Stimulated activated naive CD4-positive, alpha-beta T cell (primary cell): ENCODE data around the gene GFAP.

Experiments used
- DNase-seq, 6 experiments: peaks; one replicate each; lab custom pipeline; 2025; lab: John Stamatoyannopoulos, UW

GFAP gene

DNA sequence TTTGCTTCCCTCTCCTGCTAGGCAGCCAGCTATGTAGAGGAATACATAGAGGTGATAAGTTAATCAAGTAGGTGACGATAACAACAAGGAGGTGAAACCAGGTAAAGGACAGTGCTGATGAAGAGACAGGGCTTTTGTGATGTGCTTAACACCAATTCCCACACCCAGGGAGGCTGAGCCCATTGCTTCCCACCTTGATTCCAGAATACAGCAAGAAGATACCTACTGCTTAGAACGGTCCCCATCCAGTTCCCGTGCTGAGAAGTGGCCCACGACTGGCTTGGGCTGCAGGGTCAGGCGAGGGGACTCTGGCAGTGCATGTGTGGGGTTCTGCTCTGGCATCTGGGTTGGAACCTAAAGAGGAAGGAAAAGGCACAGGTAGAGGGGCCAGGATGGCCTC is 16.1 kb upstream of the GFAP start:
- DNase-seq: no peak

DNA sequence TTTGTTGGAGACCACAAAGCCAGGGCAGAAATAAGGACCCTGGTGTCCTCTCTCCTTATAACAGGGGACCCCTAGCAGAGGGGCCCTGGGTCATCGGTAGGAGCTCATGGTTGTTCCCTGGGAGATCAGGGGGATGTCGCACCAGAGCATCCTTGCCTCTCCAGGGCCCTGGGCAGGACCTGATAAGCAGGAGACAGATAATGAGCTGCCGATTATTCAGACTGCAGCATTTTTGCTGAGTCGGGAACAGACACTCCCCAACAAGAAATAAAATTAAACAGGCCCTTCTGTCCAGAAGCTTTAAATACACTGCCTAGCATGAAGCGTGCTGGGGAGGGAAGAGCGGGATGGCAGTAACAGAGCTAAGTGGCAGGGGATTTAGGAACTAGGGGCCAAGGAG is 15.4 kb upstream of the GFAP start:
- no peak for DNase-seq

DNA sequence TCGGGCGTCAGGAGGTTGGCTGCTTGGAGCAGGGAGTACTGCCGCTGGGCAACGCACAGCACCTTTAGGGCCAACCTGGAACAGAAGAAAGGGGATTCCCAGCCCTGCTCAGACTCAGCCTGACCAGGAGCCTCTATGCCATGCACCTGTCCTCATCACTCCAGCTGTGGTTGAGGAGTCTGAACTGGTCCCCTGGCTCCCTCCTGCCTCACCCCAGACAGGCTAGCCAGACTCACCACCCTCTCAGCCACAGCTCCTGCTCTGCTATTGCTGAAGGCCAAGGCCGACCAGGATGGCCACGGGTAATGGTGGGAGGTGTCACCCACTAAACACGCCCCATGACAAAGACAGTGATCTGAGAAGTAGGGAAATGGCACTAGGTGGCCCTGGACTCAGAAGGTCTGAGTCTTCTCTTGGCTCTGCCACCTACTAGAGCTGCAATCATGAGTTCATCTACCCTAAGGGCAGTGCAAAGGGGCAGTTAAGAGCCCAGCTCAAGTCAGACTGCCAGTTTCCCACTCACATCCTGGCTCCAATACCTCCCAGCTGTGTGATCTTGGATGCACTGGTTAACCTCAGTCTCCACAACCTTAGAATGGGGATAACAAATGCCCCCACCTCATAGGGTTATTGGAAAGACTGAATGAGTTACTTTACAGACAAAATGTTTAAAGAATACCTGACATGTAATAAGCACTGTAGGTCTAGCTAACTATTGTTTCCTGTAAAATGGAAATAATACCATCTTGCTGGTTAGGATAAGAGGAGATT is 13.8 kb upstream of the GFAP start:
- DNase-seq: no peak

DNA sequence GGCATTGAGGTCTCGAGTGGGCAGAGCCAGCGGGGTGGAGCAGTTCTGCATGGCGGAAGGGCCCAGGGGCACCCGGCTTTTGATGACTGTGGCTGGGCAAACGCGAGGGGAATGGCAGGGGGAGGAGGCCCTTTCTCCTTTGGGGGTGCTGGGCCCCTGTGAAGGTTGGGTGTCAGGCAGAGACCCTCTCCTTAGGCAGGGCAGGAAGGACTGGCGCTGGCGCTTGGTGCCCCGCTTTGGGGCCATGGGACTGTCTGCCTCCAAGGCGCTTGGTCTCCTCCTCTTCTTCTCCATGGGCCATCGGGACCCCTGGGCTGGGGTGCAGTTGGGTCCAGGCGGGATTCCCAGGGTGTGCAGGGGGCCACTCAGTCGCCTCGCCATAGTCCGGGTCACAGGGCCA is 12.8 kb upstream of the GFAP start:
- DNase-seq: no peak

DNA sequence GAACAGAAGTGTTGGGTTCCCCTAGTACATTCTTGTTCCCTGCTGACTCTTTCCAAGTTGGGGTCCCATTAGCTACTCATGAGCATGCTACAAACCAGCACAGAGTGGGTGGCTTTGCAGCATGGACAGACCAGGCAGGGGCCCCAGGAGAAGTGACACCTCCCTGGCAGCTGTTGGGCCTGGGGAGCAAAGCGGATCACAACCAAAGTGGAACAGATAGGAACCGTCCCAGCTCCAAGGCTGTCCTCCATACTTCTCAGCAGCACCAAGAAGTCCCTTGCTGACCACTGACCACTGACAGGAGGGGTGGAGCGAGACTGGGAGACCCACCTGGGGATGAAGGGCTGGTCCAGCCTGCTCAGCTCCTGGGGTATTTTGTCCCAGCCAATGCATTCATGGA is 12.4 kb upstream of the GFAP start:
- DNase-seq: no peak

DNA sequence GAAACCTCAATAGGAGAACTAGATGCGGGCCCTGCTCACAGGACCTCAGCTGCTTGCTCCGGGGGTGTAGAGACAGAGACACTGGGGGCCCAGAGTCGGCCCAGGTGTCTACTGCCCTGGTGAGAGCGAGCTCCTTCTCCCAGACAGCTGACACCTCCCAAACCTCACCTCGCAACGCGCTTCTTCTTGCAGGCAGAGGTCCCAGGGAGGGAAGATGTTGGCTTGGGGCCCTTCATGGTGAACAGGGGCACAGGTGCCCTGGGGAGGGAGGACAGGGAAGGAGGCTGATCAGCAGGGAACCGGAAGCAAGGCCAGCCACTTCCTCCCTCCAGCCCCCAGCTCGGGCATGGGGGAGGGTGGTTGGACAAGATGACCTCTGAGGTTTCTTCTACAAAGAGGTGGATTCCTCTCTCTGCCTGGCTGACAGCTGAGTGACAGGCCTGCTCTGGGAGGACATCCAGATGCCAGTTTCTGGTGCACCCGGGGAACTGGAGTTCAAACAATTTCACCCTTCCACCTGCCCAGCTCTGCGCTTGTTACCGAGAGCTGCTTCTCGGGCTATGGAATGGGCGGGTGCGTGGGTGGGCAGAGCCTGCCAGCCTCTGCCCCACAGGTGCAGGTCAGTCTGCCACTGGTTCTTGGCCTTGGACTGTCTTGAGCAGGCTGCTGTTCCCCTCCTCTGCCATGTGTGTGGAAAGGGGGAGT is 11.7 kb upstream of the GFAP start:
- no peak for DNase-seq

DNA sequence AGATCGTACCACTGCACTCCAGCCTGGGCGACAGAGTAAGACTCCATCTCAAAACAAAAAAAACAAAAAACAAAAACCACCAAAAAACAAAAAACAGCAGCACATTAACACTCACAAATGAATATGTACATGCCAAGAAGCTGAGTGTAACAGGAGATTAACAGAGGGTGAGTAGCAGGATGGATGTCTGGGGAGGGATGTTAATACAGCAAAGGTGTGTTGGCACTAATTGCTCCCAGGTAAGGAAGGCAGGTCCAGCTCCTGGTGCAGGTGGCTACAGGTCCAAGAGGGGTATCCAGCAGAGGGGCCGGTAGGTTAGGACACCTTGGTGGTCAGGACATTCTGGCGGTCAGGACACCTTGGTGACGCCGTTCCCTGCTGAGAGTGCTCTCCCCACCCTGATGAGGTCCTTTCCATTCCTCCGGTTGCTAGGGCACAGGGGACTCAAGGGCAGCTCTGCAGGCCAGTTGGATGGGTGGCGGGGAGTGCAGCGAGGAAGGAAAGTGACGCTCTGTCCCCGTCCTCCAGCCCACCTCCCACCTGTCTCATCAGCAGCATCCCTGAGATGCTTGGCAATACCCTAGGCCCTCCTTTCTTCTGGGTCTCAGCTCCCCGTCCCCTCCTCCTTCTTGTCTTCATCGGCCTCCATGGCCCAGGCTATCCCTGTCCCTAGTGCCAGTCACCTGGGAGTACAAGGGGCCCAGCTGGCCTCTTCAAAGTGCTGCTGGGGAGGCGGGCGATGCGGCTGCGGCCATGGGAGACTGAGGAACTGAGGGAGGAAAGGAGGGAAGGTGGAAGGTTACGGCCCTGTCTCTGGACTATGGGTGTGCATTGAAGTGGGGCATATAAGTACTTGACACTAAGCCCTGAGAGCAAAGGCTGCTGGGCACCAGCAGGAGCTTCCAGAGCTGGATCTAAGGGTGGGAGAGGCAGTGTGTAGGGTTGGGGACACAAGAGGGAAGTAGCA is 10.7 kb upstream of the GFAP start:
- no peak for DNase-seq

DNA sequence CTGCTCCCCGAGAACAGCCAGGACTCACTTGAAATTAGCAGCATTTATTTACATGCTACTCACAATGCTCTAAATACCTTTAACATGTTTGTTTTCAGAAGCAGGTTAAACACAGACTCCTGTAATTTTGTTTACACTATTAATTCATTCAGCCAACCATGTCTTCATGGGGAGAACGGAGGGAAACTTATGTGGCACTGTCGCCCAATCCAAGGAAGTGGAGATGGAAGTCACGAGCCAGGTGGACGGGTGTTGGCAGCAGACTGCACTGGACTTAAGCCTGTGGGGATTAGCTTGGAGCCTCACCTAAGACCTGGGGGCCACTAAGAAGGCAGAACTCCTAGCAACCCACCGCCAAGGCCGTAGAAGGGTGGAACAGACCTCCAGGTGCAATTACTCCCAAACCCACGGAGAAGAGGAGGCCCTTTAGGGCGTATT is 8.8 kb upstream of the GFAP start:
- DNase-seq: no peak

DNA sequence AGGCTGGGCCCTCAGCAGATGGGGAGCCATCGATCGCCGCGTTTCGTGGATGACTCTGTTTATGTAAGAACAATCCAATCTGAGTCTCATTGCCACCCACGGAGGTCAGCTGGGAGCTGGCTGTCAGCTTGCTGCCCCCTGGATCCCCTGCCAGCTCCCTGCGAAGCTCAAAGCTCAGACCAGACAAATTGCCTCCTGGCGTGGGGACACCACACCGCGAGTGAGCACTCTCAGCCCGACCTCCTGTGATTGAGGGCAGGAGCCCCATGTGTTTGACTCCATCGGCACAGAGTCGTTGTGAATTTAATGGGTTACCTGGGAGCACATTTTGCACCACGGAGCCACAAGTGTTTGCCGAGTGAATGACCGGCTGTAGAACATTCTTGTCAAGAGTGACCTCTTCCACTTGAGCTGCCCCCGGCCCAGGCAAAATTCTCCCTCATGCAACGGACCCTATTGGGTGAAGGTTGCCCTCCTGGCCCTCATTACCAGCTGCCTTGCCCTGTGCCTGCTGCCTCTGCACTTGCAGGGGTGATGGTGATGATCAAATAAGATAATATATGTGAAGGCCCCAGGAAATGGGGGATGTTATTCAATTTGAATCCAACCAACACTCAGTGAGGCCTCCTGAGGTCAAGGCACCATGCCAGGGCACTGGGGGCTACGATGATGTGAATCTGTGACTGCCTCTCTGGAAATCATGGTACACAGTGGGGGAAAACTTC is 7.6 kb upstream of the GFAP start:
- DNase-seq: no peak

DNA sequence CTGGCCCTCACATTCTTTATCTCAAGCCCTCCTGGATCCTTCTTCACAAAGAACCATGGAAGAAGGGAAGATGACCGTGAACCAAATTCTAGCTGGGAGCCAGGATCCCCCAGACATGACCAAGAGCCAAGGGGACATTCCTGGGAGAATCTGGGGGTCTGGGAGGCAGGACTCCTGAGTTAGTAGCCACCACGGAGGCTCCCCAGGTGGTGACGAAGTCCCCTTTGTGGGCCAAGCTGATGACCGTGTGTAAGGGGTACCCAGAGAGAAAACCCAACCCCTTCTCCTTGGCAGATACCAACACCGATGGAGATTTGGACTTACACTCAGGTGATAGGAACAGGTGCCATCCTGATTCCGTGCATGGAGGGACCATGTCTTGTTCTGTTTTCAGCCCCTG is 6.8 kb upstream of the GFAP start:
- no peak for DNase-seq

DNA sequence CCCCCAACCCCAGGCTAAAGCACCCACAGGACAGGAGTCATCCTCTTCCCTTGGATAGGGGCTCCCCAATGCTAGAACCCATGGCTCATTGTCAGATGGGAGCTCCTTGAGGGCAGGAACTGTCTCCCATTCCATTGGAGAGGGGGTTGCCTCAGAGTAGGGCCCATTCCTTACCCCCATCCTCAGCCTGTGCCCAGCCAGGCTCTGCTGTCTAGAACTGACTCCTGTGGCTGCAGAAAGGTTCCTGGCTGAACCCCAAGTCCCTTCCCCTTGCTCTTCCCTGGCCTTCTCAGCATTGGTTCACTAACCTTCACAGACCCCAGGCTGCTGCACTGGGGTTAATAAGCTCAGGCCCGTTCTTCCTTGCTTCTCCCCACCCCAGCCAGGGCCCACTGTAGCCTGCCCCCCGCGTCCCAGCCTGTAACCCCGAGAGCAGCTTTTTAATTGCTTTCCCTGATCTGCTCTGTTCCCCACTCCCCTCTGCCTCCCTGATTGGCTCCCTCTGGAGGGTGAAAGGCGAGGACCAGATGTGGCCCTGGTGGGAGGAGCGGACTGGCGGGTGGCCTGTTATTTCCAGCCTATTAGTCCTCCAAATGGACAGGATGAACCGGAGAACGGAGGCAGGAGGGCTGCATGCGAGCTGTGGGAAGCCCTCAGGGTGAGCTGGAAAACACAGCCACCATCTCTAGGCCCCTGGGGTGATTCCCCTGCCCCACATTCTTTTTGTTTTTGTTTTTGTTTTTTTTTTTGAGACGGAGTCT is 6.0 kb upstream of the GFAP start:
- DNase-seq: no peak

DNA sequence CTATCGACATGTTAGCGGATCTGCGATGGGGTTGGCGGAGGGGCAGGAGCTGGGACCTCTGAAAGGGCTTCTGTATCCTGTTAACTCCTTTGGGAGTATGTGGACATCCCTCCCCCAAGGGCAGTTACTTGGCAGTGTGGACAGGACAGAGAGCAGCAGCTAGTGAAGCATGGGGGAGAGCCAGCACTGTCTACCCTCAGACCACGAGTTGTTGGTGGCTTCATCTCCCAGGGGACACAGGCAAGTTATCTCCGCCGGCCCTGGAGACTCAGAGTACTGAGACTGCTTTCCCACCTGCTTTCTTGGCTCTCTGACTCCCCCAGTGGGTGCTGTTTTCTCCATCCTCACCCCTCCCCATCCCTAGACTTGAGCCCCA is 5.3 kb upstream of the GFAP start:
- no peak for DNase-seq

DNA sequence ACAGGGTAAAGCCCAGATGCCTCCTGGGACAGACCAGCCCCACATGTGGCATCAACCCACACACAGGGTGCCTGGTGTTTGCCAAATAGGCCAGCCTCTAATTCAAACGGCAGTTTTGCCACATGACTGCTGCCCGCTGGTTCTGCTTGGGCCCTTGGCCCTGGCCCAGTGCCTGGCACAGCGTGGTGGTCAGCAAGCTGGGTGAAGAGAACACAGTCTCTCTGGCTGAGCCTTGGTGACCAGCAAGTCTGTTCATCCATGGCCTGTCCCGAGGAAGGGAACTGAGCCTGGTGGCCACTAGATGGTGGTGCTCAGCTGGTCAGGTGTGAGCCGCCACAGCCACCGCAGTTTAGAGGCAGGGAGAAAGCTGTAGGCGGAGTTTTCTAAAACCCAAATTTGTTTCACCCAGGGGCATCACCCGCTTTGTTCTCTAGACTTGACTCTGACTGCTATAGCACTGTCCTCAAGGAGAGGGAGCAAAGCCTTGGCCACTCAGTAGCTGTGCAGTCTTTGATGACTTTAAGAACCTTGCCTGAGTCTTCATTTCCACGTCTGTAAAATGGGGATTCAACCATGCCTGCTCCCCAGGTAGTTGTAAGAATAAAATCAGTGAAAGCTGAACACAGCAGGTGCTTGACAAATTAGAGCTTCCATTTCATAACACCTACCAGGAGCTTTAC is 4.7 kb upstream of the GFAP start:
- DNase-seq: peak in 5 of 6 experiments; percentile 9 to 49 (median 34)

DNA sequence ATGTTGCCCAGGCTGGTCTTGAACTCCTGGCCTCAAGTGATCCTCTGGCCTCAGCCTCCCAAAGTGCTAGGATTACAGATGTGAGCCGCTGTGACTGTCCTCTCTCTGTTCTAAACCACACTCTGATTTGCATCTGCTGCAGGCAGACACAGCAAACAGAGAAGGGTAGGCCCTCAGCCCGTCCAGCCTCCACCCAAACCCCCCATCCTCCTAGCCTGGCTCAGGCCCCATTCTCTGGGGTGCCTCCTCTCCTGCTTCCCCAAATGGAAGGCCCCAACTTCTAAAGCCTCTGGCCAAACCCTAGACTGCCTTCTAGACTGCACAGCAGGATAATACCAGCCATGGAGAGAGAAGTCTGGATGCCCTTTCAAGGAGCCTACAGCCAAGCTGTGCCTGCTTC is 4.1 kb upstream of the GFAP start:
- DNase-seq: no peak

DNA sequence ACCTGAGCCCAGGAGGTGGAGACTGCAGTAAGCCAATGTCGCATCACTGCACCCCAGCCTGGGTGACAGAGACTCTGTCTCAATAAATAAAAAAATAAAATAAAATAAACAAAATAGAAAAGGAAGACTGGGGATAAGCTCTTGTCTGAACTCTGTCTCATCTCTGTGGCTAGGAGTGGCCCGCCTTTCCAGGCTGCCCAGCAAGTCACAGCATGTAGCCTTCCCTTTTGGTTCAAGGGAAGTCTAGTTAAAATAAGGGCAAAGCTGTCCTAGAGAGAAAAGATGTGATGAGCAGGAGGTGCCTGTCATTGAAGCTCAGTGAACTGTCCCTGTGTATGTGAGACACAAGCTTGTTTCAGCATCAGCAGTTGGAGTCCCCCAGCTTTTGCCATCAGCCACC is 2.7 kb upstream of the GFAP start:
- no peak for DNase-seq

DNA sequence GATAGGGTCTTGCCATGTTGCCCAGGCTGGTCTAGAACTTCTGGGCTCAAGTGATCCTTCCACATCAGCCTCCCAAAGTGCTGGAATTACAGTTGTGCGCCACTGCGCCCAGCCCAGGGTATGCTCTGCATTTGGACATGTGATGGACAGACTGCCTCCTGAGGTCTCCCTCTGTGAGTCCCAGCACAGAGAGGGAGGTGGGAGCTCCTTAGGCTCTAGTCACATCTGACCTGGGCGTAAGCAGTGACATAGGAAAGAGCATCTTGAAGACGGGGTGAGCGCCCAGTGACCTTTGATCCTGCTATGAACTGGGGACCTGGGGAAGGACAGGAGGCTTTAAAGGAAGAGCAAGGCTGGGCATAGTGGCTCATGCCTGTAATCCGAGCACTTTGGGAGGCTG is 2.2 kb upstream of the GFAP start:
- no peak for DNase-seq

DNA sequence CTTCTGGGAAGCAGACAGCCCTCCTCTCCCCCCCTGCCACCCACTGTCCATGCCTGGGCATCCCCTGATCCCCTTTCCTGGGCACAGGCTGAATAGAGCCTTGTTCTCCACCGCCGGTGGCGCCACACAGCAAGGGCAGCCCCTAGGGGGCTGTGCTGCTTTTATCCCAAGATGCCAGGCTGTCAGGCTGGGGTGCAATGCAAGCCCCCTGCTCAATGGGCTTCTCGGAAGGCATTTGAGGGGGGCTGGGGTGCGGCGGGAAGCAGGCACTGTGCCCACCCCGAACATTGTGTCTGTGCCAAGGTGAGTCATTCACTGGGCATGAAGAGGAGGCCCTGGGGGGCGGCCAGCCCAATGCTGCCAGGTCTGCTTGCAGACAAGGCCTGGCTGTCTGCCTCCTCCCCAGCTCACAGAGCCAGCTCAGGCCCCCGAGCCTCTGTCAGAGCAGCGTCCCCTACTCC is 1.5 kb upstream of the GFAP start:
- no peak for DNase-seq

DNA sequence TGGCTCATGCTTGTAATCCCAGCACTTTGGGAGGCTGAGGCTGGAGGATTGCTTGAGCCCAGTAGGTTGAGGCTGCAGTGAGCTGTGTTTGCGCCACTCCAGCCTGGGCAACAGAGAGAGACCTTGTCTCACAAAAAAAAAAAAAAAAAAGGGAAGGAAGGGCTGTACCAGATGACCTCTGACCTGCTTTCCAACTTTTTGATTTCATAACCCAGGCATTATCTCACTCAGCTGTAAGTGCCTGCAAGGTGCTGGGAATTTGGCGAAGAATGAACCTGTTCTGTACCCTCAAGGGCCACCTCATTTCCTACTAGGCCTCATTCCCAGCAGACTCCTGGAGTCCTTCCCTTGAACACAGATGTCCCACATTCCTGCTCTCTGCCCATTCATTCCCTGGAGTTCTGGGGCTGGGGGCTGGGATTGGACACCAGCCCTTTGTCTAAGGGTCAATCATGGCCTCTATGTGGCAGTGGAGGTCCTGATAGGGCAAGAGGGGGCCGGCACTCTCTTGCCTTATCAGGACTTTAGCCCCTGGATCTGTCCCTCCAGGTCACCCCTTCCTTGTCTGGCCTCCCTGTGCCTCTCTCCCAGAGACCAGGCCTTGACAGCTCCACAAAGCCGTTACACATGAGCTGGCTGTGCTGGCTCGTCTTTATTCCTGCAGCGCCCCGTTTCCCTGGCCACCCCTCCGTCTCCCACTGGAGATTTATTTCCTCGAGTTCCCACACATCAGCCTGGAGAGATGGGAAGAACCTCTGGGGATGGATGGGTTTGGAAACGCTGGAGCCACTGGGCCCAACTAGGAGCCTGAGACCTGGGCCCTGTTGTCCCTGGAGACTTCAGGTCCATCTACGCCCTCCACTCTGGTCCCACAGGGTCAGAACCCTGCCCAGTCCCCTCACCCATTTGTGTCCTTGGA is 821 bp upstream of the GFAP start:
- no peak for DNase-seq

DNA sequence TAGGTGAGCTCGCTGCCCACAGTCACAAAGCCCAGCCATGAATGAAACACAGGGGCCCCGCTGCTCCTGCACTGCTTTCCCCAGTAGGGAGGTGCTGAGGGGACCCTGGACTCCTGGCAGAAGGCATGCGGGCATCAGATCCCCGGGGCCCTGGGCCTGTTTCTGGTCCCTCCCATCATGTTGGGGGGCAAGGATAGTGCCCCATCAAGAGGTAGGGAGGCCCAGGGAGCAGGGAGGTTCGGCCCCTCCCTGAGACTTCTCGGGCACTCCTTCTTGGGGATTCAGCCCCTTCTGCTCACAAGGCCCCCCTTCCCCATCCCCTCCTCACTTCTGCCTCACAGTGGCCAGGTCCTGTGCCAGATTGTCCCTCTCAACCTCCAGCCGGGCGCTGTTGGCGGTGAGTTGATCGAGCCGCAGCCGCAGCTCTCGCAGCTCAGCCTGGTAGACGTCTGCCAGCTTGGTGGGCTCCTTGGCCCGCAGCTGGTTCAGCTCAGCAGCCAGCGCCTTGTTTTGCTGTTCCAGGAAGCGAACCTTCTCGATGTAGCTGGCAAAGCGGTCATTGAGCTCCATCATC is 515 bp downstream of the GFAP start:
- no peak for DNase-seq
